RCC 7860 (cell line): ENCODE data around the gene PDCD1LG2.
"Not testable (repeated sequence)": the region's sequence is repeated elsewhere in the genome, so short reads cannot be mapped to it uniquely, and the experiment has no call there.

ENCODE experiments used
- DNase-seq: peaks from one replicate; pipeline ENCODE4 v3.0.0-alpha.2; 2015; ENCODE audit warnings: low spot score
- FAIRE-seq: peaks from 2 replicates; lab custom pipeline; 2012; peaks lifted over from hg19 to GRCh38; lab: Jason Lieb, UNC

The PDCD1LG2 gene

DNA sequence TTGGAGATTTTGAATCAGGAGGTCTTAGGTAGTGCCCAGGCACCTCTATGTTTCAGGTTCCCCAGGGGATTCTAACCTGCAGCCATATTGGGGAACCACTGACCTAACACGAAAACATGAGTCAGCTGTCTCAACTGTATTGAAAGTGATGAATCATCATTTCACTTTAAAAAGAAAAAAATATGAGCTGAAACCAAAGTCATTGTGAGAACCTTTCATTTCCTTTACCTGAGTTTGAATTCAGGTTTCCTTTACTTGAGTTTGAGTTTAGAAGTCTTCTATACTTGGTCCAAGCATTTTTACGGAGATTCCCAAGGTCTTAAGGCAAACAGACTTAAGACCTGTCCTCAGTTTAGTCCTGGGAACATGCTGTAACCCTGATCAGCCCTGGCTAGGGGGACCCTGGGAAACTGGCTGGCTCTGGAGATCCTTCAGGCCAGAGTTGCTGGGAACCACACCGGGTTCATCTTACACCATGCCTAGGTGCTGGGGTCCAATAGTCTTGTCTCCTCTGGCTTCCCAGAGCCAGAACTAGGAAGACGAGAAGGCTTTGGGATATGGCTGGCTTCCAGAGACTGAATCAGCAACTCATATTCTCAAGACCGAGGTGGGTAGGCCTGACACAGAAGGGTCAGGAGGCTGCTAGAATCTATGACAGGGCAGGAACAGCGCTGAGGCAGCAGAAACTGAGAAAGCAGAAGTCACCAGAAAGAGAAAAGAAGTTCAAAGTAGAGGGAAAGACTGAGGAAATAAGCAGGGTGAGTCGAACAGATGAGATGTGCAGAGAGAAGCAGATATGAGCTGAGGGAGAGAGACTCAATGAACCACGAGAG is 16.4 kb upstream of the PDCD1LG2 start:
- DNase-seq (peak; percentile 87), FAIRE-seq (peak; percentile 75)

- not testable (repeated sequence) for FAIRE-seq, DNase-seq
These were observed 15.6 kb upstream of the PDCD1LG2 start for GRCh38 chr9:5494765-5495164.

DNA sequence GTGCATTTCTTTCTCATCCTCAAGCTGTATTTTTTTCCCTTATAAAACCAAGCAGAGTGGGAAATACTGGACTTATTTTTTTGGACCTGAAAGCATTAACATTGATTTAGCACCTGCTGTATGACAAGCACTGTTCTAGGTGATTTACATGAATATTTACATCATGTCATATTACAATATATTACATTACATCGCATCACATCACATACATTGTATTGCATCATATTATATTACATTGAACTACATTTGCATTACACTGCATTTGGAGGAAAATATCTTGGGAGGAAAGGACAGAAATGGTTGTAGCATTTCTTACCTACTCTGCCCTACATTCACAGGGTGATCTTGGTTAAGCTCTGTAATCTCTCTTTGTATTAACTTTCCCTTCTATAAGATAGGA is 11.2 kb upstream of the PDCD1LG2 start:
- FAIRE-seq (no peak), DNase-seq (no peak)

DNA sequence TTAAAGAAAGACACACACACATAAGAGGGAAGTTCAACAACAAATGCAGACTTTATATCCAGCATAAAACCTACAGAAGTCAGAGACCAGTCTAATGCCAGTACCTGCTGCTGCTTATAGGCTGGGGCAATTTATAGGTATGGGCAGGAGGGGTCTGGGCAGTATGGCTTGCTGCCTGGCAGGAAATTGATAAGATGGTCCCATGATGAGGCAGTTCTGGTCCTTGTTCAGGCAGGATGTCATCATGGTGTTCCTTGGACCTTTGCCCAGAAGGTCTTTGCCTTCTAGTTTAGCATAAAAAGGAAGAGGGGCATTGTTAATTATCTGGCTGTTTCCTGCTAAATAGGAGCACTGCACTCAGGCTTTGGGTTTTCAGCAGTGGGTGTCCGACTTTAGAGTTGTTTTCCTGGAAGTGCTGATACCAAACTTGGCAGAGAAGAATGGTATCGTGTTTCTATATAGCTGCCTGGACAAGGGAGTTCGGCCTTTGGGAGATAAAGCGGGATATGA is 10.4 kb upstream of the PDCD1LG2 start:
- no peak for FAIRE-seq
- DNase-seq, result peak; percentile 33

- FAIRE-seq, result peak; percentile 58
- DNase-seq, result peak; percentile 63
These were observed 9.7 kb upstream of the PDCD1LG2 start for GRCh38 chr9:5500441-5501235.

DNA sequence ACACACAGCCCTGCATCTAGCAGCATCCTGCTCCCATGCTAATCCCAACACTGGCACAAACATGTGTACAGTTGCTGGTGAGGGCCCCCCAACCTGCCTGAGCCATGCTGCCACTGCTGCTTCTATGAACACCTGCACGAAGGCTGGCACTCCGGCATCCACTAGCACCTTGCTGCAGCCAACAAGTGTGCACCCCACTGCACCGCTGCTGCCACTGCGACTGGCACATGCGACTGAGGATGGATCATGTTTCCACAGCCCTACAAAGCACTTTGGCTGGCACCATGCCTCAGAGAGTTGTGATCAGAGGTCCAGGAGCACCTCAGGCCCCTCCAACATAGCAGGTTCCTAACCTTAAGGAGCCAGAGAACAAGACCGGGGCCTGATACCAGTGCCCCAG is 7.8 kb upstream of the PDCD1LG2 start:
- no peak for FAIRE-seq
- no peak for DNase-seq

- DNase-seq, result peak; percentile 99
- peak; percentile 89 for FAIRE-seq
These were observed 758 bp upstream of the PDCD1LG2 start for GRCh38 chr9:5509573-5509972.

GRCh38 chr9:5510989-5511388 is 658 bp downstream of the PDCD1LG2 start:
- no peak for DNase-seq

DNA sequence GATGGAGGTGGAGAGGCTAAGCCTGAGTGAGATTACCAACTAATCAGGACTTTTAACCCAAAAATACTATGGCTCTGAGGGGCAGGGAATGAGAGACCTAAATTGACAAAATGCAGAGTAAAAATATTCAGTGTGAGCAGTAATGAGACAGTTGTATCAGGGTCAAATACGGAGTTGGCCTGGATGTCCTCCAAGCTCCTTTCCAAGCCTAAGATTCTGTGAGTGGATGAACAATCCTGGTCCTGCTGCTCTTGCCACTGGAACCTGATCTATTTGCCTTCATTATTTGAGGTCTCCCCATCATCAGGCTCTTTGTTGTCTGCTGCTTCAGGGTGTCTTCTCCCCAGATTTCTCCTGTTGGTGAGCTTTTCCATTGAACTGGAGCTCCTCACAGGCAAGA is 1.1 kb downstream of the PDCD1LG2 start:
- FAIRE-seq, result no peak

More at GRCh38 chr9:5510989-5511388, 658 bp downstream of the PDCD1LG2 start:
- no peak for FAIRE-seq

GRCh38 chr9:5511935-5512580 is 1.7 kb downstream of the PDCD1LG2 start:
- DNase-seq (no peak), FAIRE-seq (no peak)

More for the DNA sequence above, 1.1 kb downstream of the PDCD1LG2 start:
- DNase-seq, result no peak

GRCh38 chr9:5512658-5513452 is 2.5 kb downstream of the PDCD1LG2 start:
- DNase-seq, result no peak
- no peak for FAIRE-seq

- DNase-seq, result no peak
- no peak for FAIRE-seq
These were observed 3.8 kb downstream of the PDCD1LG2 start for GRCh38 chr9:5513966-5514616.

DNA sequence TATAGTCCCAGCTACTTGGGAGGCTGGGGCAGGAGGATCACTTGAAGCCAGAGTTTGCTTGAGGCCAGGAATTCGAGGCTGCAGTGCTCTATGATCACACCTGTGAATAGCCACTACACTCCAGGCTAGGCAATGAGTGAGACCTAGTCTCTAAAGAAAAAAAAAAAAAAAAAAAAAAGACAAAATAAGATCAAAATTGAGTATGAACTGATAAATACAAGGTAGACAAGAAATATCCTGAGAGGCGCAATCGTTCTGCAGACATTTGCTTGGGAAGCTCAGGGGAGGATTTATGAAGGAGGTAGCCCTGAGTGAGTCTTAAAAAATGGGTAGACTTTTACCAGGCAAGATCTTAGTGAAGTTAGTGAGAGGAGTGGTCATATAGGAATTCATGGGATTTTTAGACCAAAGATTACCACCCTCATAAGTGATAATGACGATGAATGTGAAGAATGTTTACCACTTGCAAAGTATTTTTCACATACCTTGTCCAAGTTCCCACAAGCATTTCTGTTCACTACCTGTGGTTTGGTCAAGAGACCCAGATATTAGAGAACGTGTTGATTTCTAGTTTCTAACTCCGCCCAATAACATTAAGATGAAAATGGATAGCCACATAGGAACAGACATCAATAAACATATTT is 4.4 kb downstream of the PDCD1LG2 start:
- FAIRE-seq (no peak), DNase-seq (no peak)

DNA sequence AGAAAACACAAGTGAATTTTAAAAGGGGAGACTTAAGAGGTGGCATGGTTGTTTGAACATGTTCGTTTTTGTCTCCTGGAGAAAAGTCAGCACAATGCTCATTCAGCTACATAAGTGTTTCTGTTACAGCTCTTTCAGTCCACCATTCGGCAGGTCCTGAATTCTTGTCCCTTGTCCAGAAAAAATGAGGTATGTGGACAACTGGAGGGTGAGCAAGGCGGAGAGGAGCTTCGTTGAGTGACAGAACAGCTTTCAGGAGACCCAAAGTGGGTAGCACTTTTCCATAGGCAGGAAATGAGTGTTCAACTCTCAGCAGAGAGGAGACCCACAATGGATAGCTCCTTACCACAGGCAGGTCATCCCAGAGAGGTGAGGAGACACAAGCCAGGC is 4.9 kb downstream of the PDCD1LG2 start:
- DNase-seq, result no peak
- no peak for FAIRE-seq

- DNase-seq (no peak), FAIRE-seq (no peak)
These were observed 6.3 kb downstream of the PDCD1LG2 start for GRCh38 chr9:5516453-5517220.

GRCh38 chr9:5518171-5518936 is 8.0 kb downstream of the PDCD1LG2 start:
- FAIRE-seq (no peak), DNase-seq (no peak)

DNA sequence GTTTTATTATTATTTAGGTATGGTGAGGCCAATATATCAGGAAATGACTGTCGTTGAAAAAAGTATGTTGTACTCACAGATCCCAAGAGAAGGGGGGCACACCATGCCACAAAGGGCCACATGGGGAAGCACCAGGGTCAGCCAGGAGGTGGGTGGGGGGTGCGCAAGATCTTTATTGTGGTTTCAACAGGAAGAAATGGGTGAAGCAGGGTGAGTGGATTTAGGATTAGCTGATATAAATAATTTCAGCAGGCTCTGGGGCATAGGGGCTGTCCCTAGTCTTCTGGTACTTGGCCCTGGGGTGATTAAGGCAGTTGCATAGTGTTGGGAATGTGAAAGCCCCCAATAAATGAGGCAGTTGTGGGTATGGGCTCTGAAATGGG is 8.6 kb downstream of the PDCD1LG2 start:
- DNase-seq, result no peak
- no peak for FAIRE-seq

- no peak for FAIRE-seq
- DNase-seq, result no peak
These were observed 13.8 kb downstream of the PDCD1LG2 start for GRCh38 chr9:5524090-5524489.
